Ovary (tissue), 3 donors: ENCODE results near the gene ABTB2.

ENCODE experiments used
- POLR2A ChIP-seq: fragments of 450-650 bp; IDR thresholded peaks from one replicate; pipeline ENCODE4 v1.6.1; 2017; ENCODE audit warnings: antibody characterized with exemption, mild to moderate bottlenecking, moderate library complexity
- TF ChIP-seq, protein P1 (sequence below), 3 donors: fragments of 450-650 bp in 2 of 3; fragments of 200-600 bp in 1 of 3; IDR thresholded peaks; one replicate each; pipeline versions ENCODE4 v1.5.1 to v1.8.0; 2016 to 2022; ENCODE audit warnings: antibody characterized with exemption in 3 of 3, mild to moderate bottlenecking in 1 of 3
- donor health status: DM: no; HTN: no; CAD: no.

DNA sequence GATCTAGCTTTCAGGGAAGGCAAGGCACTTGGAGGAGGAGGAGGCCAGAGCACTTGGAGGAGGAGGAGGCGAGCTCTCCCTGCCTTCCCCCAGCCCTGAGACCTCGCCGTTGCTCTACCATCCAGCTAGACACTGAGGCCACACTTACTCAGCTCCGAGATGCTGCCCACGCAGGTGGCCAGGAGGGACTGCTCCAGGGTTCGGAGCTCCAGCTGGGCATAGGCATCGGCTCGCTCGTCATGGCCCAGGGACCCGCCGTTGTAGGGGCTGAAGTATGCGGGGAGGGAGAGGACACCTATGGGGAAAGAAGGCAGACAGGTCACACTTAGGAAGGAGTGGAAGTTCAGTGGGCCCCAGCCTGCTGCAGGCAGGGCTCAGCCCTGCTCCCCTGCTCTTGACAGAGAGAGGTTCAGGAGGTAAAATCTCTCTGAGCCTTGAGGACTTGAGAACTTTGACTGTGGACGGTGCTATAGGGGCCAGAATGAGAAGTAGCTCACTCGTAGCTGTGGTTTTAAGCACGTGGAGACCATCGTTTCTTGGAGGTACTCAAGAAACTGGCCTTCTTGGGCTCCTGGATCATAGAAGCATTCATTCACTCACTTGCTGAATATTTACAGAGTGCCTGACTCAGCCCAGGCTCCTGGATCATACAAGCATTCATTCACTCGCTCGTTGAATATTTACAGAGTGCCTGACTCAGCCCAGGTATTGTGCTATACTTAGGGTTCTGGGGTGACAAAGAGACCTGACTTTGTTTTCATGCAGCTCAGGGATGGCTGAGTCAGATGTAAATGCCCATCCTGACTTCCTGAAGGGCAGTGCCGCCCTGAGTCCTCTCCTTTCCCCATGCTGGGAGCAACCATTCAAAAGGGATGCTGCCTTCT lies 153.2 kb downstream of the ABTB2 start:
- TF ChIP-seq POLR2A: no peak
- TF ChIP-seq, protein P1, sequence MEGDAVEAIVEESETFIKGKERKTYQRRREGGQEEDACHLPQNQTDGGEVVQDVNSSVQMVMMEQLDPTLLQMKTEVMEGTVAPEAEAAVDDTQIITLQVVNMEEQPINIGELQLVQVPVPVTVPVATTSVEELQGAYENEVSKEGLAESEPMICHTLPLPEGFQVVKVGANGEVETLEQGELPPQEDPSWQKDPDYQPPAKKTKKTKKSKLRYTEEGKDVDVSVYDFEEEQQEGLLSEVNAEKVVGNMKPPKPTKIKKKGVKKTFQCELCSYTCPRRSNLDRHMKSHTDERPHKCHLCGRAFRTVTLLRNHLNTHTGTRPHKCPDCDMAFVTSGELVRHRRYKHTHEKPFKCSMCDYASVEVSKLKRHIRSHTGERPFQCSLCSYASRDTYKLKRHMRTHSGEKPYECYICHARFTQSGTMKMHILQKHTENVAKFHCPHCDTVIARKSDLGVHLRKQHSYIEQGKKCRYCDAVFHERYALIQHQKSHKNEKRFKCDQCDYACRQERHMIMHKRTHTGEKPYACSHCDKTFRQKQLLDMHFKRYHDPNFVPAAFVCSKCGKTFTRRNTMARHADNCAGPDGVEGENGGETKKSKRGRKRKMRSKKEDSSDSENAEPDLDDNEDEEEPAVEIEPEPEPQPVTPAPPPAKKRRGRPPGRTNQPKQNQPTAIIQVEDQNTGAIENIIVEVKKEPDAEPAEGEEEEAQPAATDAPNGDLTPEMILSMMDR (IDR thresholded peaks at IDR 0.05): no peak
